HG03095 (cell line): ENCODE measurements around the gene TOMM20.
"Not testable (repeated sequence)": the region's sequence is repeated elsewhere in the genome, so short reads cannot be mapped to it uniquely, and the experiment has no call there.

Experiments
- ATAC-seq: cut with Tn5 transposase; IDR thresholded peaks from one replicate; pipeline ENCODE4 v1.9.1; 2021; ENCODE audit warnings: moderate library complexity; ENCODE audit not compliant: unreplicated experiment

The TOMM20 gene

DNA sequence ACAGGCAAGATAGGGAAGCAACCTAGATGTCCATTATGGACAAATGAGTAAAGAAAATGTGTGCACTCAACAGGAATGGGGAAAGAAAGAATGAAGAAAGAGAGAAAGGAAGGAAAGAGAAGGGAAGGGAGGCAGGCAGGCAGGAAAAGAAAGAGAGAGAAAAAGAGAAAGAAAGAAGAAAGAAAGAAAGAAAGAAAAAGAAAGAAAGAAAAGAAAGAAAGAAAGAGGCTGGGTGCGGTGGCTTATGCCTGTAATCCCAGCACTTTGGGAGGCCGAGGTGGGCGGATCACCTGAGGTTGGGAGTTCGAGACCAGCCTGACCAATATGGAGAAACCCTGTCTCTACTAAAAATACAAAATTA lies 48.4 kb downstream of the TOMM20 start:
- ATAC-seq: not testable (repeated sequence)

DNA sequence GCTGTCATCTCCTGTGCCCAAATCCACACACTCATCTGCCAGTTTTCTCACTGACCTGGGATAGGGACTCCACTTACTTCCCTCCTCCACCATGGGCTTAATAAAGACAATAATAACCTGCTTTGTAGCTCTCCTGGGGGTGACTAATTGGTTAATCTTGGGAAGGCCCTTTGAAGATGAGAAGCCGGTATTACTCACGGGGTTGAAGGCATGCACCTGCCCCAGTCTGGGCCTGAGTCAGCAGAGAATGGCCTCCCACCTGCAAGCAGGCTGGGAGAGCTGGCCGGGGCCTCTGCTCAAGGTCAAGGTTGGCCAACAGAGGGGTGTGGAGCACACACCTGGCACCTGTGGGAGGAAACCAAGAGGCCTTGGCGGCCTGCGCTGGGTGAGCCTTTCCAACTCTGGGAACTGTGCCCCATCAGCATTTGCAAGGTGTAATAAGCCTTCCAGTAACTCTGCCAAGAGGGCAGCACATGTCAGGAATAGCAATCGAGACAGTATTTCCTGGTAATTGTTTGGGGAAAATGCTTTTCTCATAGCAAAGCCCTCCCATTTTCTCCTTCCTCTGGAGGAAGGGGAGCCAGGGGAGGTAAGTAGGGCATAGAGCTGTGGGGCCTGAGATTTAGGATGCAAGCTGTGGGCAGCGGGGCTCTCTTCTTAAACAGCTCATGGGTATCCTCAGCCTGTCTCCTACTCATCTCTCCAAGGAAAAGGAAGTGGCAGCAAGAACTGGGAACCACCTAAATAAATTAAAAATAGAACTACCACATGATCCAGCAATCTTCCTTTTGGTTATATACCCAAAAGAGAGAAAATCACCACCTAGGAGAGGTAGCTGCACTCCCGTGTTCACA lies 49.0 kb downstream of the TOMM20 start:
- no peak for ATAC-seq

- no peak for ATAC-seq
These were observed 49.9 kb downstream of the TOMM20 start for GRCh38 chr1:235078480-235079381.

DNA sequence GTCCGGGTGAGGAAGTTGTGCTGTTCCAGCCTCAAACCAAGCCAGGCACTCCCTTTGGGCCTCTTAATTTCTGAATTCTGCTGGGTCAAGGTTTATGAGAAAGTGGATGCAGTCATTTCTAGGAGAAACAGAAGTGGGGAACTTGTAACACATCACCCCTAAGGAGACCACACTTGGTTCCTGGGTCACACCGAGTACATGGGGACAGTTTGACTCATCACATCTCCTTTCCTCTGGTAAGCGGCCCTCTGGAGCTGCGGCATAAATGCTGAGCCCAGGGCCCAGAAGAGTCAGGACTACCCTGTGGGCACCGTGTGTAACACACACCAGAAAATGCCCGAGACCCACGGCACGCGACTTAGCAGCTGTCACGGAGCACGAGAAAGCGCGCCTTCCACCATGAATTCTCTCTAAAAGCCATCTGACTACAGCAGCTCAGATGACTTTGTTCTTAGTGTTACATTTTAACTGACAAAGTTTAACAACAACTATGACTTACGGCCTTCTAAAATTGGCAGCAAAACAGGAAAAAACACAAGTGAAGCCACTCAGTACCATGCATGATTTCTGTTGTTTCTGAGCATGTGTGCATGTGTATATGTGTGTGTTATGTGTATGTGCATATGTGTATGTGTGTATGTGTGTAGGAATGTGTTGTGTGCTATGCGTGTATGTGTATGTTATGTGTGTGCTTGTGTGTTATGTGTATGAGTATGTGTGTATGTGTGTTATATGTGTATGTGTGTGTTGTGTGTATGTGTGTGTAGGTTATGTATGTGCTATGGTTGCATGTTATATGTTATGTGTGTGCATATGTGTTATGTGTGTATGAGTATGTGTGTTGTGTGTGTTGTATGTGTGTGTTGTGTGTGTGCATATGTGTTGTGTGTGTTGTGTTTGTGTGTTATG lies 50.8 kb downstream of the TOMM20 start:
- ATAC-seq: peak; percentile 25

DNA sequence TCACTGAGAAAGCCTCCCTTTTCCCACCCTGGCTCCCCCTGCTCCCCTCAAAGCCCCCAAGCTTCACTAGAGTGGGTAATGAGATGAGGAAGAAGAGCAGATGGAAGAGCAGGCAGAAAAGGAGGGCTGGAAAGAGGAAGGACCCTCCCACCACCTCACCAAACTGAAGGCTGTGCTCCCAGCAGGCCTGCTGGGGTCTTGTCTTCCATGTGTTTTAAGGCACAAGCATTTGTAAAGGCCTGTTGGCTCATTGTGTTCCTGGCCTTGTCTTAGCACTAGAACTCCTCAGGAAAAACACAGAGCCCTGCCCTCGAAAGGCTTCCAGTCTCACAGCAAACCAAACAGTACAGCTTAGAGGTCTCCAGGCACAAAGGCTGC lies 51.5 kb downstream of the TOMM20 start:
- no peak for ATAC-seq

GRCh38 chr1:235076504-235077162 lies 52.0 kb downstream of the TOMM20 start:
- ATAC-seq: no peak

DNA sequence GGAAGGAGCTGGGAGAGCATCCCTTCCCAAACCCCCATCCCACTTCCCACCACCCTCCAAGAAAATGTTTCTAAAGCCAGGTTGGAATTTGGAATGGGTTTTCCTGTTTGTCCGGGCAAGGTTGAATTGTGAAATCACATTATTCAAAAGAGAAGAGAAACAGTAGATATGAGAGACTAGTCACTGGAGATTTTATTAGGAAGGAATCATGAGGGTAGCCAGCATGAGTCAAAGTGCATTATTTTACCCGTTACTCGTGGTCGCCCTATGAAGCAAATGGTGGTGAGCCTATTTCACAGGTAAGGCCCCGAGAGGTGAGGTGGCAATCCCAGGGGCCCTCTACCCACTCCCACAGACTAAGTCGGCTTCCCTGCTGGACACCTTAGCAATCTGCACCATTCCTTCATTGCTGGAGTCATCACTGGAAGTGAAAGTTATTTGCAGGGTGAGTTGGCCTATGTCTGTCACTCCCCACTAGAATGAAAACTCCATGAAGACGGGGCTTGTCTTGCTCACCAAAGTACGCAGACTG lies 52.8 kb downstream of the TOMM20 start:
- no peak for ATAC-seq

DNA sequence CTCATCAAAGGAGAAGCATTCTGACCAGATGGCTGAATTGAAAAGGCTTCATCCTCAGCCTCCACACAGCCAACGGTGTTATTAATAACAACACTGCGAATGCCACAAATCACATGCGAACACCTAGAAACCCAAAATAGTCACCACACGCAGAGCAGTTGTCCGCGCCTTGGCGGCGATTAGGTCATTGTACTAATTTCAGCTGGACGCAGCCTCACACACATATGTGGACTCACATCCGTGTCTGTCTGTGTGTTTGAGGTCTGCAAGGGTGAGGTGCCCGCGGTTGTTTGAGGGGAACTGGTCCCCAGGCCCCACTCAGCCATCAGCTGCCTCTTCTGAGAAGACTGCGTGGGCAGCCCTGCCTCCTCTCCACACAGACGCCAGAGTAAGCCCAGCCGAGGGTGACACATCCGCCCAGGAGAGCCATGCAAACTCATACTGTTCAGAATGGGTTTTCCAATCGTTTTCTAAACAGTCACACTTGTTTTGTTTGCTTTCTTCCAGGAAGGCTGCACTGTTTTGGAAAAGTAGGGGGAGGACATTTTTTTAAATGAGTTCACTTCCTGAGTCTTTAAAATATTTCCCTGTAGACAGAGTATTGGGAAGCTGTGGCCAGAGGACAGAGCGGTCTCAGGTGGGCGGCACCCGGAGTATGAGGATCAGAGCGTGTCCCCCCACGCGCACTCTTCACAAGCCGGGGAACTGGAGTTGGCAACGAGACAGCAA lies 53.4 kb downstream of the TOMM20 start:
- peak; percentile 52 for ATAC-seq

DNA sequence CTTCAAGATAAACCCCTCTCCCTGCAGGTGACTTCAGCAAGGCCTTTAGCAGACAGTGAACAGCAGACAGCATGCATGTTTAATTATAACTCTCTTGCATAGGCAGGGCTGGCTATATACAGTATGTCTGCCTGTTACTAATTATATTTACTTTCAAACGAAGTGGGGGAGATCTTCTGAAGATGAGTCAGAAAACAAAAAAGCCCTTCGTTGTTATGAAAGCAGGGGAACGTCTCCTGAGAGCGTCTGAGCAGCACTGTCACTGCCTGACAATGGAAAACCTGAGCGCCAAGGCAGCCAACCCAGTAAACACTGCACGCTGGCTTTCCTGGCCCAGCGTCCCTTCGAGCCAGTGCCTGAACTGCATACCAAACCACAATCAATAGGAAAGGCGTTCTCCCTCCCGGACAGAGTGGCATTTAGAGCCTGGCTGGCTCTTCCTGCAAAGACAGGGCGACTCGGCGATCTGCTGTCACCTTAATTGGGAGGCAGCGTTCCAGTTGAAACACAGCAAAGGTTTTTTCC lies 54.1 kb downstream of the TOMM20 start:
- peak; percentile 44 for ATAC-seq

DNA sequence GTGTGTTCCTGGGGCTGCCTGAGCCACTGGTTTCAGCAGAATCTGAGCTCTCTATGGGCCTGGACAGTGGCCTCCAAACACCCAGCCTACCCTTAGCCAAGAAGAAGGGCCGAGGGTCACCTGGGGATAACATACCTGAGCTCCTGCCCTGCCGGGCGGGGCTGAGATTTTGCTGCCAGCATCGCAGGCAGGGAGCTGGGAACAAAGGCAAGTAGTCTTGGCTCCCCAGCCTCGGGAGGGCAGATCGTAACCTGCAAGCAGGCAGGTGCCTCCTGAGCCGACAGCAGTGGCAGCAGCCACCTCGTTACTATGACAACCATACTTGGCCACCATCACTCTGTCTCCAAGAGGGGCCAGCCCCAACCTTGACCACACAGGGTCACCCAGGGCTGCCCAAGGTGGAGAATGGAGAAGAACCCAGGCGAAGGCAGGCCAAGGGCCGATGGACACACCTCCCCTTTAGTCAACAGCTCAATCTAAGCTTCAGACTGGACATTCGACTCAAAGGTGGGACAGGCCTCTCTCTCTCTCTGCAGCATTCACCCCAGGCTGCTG lies 54.6 kb downstream of the TOMM20 start:
- ATAC-seq: no peak

GRCh38 chr1:235073331-235073967 lies 55.2 kb downstream of the TOMM20 start:
- ATAC-seq: no peak

DNA sequence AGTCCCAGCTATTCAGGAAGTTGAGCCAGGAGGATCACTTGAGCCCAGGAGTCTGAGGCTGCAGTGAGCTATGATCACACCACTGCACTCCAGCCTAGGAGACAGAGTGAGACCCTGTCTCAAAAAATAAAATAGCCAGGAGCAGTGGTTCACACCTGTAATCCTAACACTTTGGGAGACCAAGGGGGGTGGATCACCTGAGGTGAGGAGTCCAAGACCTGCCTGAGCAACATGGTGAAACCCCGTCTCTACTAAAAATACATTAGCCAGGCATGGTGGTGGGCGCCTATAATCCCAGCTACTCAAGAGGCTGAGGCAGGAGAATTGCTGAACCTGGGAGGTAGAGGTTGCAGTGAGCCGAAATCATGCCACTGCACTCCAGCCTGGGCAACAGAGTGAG lies 56.1 kb downstream of the TOMM20 start:
- ATAC-seq: not testable (repeated sequence)

GRCh38 chr1:235072096-235072495 lies 56.5 kb downstream of the TOMM20 start:
- ATAC-seq: no peak

- no peak for ATAC-seq
These were observed 57.8 kb downstream of the TOMM20 start for GRCh38 chr1:235070819-235071218.

- no peak for ATAC-seq
These were observed 58.8 kb downstream of the TOMM20 start for GRCh38 chr1:235069577-235070563.

- no peak for ATAC-seq
These were observed 59.5 kb downstream of the TOMM20 start for GRCh38 chr1:235069176-235069575.
